Measurements from ENCODE around the gene RIBC2. TPM values are rescaled to one million over a fixed set of nuclear protein-coding genes. Genes with fewer than 3 reads are reported as not detected.

RIBC2 gene
- total RNA-seq, 2 donors from 2014 or later = 3.5 to 7.6 TPM

DNA sequence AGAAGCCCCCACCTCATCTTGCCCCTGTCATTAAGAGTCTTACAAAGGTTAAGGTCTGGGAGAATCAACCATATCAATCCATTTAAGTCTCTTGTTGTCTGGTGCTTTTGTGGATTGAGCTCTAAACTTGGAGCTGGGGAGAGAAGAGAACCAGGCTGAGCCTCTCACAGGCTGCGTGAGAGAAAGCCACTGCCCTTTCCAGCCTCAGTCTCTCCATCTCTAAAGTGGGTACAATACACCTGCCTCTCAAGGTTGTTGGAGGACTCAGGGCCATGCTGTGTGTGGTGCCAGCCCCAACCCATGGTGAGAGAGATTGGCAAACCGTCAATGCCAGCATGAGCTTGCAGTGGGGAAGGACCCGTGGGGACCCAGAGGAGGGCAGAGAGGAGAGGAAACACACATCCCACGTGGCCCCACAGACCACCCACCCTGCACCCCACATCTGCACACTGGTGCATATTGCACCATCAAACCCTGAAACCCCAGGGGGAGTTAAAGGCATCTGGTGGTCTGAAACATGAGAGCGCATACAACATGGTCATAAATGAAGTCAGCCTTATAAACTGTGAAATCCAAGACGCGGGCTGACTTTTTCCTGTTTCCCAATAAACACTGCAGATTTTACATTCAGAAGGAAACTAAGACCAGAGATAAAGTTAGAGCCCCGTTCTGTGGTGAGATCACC is 61.7 kb downstream of the RIBC2 start:
- Mint-ChIP-seq H3K4me1 (ENCODE audit: low read depth) (no peaks in the 10 kb centered on the region), H3K27me3 (ENCODE audit: low read depth) (peaks cover 6% of the 10 kb centered on the region), H3K27ac (no peak overlapping the region), H3K4me3 (no peak overlapping the region), H3K9me3 (no peaks in the 10 kb centered on the region), H3K36me3 (ENCODE audit: insufficient read depth in 2 of 2) (no peaks in the 10 kb centered on the region)
- ATAC-seq (replicated peaks in 1 of 2) (no peak), DNase-seq (no peak)

DNA sequence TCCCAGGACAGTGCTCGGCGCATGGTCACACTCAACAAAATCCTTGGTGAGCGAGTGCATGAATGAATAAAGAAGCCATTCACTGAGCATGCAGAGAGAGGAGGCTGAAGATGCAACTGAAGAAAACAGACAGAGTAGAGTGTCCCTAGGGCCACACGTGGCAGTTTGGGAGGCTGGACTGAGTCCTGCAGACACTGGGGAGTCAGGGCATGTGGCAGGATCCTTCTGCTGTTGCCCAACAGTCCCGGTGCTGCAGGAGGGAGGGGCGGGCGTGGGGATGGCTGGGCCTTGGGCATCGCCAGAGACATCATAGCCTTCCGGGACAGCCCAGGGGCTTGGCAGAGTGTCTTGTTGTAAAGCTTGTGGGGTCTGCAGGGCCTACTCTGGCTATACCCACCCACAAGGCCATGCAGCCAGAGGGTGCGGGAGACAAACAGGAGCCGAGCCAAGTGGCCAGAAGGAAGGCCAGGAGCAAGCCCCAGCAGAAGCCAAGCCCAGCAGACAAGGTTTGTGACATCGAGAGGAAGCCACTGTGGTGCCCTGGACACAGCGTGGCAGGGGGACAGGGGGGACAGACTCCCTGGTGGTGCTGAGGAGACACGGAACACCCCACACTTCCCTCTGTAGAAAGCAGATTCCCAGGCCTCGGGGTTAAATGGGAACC is 62.5 kb downstream of the RIBC2 start:
- Mint-ChIP-seq H3K4me3 (no peak overlapping the region), H3K4me1 (ENCODE audit: low read depth) (no peaks in the 10 kb centered on the region), H3K9me3 (peaks cover 0 to 4% of the 10 kb centered on the region in 2 donors), H3K36me3 (ENCODE audit: insufficient read depth in 2 of 2) (peaks cover 0 to 2% of the 10 kb centered on the region in 2 donors), H3K27me3 (ENCODE audit: low read depth) (peaks cover 6% of the 10 kb centered on the region), H3K27ac (no peak overlapping the region)
- ATAC-seq (replicated peaks in 1 of 2) (no peak), DNase-seq (no peak)

DNA sequence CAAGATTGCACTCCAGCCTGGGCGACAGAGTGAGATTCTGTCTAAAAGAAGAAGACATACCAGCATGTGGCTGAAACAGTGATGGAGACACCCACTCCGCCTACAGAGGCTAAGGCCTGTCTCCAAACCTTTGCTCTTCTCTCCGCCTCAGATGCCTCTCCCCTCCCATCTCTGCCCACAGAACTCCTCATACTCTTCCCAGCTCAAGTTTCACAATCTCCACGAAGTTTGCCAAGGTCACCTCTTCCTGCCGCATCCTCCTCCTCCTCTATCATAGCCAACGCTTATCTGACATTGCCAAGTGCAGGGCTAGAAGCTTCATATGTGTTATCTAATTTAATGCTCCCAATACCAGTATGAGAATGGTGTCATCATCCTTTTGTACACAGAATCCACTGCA is 63.3 kb downstream of the RIBC2 start:
- no peak overlapping the region for H3K4me3 Mint-ChIP-seq
- no peak for ATAC-seq (replicated peaks in 1 of 2)
- peaks cover 0 to 4% of the 10 kb centered on the region in 2 donors for H3K9me3 Mint-ChIP-seq
- peaks cover 6% of the 10 kb centered on the region for H3K27me3 Mint-ChIP-seq (ENCODE audit: low read depth)
- H3K36me3 Mint-ChIP-seq (ENCODE audit: insufficient read depth in 2 of 2) = peaks cover 0 to 2% of the 10 kb centered on the region in 2 donors
- no peaks in the 10 kb centered on the region for H3K4me1 Mint-ChIP-seq (ENCODE audit: low read depth)
- DNase-seq = no peak
- no peak overlapping the region for H3K27ac Mint-ChIP-seq

DNA sequence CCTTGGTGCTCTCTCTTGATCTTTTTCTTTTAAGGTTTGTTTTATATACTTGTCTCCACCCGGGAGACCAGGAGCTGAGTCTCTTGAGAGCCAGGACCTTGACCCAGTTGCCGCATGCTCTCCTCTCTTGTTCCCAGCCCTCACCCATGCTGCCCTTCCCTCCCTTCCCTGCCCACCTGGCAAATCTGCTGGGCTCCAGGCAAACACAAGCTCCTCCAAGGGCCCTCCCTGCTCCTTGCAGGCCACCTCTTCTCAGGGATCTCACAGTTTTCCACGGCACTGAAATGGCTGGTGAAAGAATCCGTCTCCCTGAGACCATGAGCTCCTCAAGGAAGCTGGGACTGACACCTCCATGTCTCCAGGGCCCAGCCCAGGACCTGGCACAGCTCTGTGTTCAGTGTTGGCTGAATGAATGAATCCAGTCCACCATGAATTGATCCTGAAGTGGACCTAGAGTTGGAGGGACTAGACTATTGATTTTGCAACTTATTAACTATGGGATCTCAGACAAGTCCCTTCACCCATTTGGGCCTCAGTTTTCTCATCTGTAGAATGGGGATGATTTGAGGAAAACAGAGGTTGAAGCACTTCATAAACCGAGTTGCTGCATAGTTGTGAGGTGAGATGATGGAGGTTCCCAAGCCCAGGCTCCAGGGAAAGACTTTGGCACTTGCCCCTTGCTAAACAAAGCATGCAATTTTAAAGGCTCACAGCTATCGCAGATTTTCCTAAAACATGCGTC is 64.0 kb downstream of the RIBC2 start:
- no peak for ATAC-seq (replicated peaks in 1 of 2)
- peaks cover 0 to 4% of the 10 kb centered on the region in 2 donors for H3K9me3 Mint-ChIP-seq
- no peak overlapping the region for H3K4me3 Mint-ChIP-seq
- H3K4me1 Mint-ChIP-seq (ENCODE audit: low read depth) = no peaks in the 10 kb centered on the region
- peaks cover 0 to 2% of the 10 kb centered on the region in 2 donors for H3K36me3 Mint-ChIP-seq (ENCODE audit: insufficient read depth in 2 of 2)
- no peak for DNase-seq
- no peak overlapping the region for H3K27ac Mint-ChIP-seq
- H3K27me3 Mint-ChIP-seq (ENCODE audit: low read depth) = peaks cover 6% of the 10 kb centered on the region

DNA sequence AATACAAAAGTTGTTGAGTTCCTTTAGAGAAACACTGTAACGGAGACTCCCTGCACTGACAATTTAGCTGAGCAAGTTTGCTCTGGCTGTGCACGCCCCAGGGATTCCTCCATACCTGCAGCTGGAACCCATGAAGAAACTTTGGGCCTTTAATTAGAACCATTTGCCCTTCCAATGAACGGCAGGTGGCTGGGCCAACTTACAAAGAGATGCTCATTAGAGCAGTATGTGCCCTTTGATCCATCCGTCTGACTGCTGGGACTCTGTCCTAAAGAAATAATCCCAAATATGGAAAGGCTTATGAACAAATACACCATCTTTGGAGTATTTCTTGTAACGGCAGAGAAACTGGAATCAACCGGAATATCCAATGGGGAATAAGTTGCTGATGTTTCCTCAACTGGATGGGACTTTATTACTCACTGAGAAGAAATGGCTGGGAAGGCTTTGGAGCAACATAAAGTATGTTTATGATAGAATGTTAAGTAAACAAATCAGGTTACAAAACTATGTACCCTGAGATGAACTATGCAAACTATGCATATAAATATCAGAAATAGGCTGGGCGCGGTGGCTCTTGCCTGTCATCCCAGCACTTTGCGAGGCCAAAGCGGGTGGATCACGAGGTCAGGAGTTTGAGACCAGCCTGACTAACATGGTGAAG is 64.7 kb downstream of the RIBC2 start:
- ATAC-seq (replicated peaks in 1 of 2) (no peak), DNase-seq (no peak)
- Mint-ChIP-seq H3K9me3 (peaks cover 0 to 4% of the 10 kb centered on the region in 2 donors), H3K4me1 (ENCODE audit: low read depth) (no peaks in the 10 kb centered on the region), H3K4me3 (no peak overlapping the region), H3K27ac (no peak overlapping the region), H3K27me3 (ENCODE audit: low read depth) (peaks cover 6% of the 10 kb centered on the region), H3K36me3 (ENCODE audit: insufficient read depth in 2 of 2) (peaks cover 0 to 2% of the 10 kb centered on the region in 2 donors)

DNA sequence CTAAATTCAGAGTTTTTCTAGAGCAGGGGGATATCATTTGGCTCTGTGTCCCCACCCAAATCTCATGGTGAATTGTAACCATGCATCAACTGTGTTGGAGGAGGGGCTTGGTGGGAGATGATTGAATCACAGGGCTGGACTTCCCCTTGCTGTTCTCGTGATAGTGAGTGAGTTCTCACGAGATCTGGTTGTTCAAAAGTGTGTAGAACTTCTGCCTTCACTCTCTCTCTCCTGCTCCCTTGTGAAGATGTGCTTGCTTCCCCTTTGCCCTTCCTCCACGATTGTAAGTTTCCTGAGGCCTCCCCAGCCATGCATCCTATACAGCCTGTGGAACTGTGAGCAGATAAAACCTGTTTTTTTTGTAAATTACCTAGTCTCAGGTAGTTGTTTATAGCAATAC is 67.2 kb downstream of the RIBC2 start:
- H3K36me3 Mint-ChIP-seq (ENCODE audit: insufficient read depth in 2 of 2) = peaks cover 0 to 2% of the 10 kb centered on the region in 2 donors
- no peak for DNase-seq
- ATAC-seq (replicated peaks in 1 of 2) = no peak
- H3K9me3 Mint-ChIP-seq = peaks cover 0 to 4% of the 10 kb centered on the region in 2 donors
- no peak overlapping the region for H3K4me3 Mint-ChIP-seq
- no peak overlapping the region for H3K27ac Mint-ChIP-seq
- peaks cover 13% of the 10 kb centered on the region for H3K27me3 Mint-ChIP-seq (ENCODE audit: low read depth)
- no peaks in the 10 kb centered on the region for H3K4me1 Mint-ChIP-seq (ENCODE audit: low read depth)

DNA sequence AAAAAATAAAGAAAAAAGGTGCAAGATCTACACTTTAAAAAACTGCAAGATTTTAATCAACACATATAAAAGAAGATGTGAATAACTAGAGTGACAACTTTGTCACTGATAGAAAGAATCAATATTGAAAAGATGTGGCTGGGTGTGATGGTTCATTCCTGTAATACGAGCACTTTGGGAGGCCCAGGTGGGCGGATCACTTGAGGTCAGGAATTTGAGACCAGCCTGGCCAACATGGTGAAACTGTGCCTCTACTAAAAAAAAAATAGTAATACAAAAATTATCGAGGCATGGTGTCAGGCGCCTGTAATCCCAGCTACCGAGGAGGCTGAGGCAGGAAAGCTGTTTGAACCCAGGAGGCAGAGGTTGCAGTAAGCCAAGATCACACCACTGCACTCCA is 68.2 kb downstream of the RIBC2 start:
- ATAC-seq (replicated peaks in 1 of 2) = no peak

More for the DNA sequence above, 68.2 kb downstream of the RIBC2 start:
- DNase-seq = no peak
- Mint-ChIP-seq H3K36me3 (ENCODE audit: insufficient read depth in 2 of 2) (peaks cover 0 to 2% of the 10 kb centered on the region in 2 donors), H3K27ac (no peak overlapping the region), H3K9me3 (peaks cover 0 to 4% of the 10 kb centered on the region in 2 donors), H3K27me3 (ENCODE audit: low read depth) (peaks cover 12% of the 10 kb centered on the region), H3K4me3 (no peak overlapping the region), H3K4me1 (ENCODE audit: low read depth) (no peaks in the 10 kb centered on the region)

Other genes starting within 250 kb of the RIBC2 start
- gene NUP50, start 249.8 kb upstream of the RIBC2 start, total RNA-seq = 100 to 1,000 TPM; 162 to 184 TPM
- gene KIAA0930, start 172.8 kb upstream of the RIBC2 start, total RNA-seq = 10 to 100 TPM; 25.3 to 26.4 TPM
- not detected for gene UPK3A, start 128.7 kb upstream of the RIBC2 start, total RNA-seq
- gene FAM118A, start 103.8 kb upstream of the RIBC2 start, total RNA-seq = 100 to 1,000 TPM in 1 of 2 donors, 10 to 100 TPM in 1; 50.1 to 130 TPM
- 1 to 10 TPM; 2.7 to 3.2 TPM for gene SMC1B, start 94 bp upstream of the RIBC2 start, total RNA-seq
- gene FBLN1, start 89.2 kb downstream of the RIBC2 start, total RNA-seq = not detected

All from activated T-cell treated with anti-CD3 and anti-CD28 coated beads, Interleukin-2, amount 50 U/mL, for 72 hours (primary cell).